Caco-2 (cell line): ENCODE data around the gene TERB1. TPM values are rescaled to one million over a fixed set of nuclear protein-coding genes. Genes with fewer than 3 reads are reported as not detected.
A peak's percentile ranks its signal among the peaks of the same experiment; 100 is the strongest.

Experiments
- BruUV-seq: library from RNA; stranded (reverse); fragments of 400-500 nt; replicated peaks from 2 replicates; lab custom pipeline; 2021; lab: Mats Ljungman, UMichigan
- CTCF ChIA-PET: fragments of 300-600 bp; sonication (Branson Sonifier 250); formaldehyde crosslinking; loops from one replicate; lab custom pipeline; 2022; ENCODE audit warnings: antibody characterized with exemption; lab: Charles Lee
- POLR2A ChIA-PET: fragments of 300-600 bp; sonication (Branson Sonifier 250); formaldehyde crosslinking; loops from one replicate; lab custom pipeline; 2022; ENCODE audit warnings: antibody characterized with exemption; lab: Charles Lee
- DNase-seq, 2 experiments: peaks; one replicate each; pipeline versions ENCODE4 v3.0.0 to v3.0.0-alpha.2; 2020 to 2022
- H3K27me3 ChIP-seq: replicated peaks from 2 replicates; pipeline ENCODE4 v1.6.0; 2011; ENCODE audit warnings: low read length; ENCODE audit not compliant: control insufficient read depth, insufficient read depth
- H3K36me3 ChIP-seq: 2 replicates; pipeline ENCODE4 v1.5.1; 2011; ENCODE audit warnings: low read length; ENCODE audit not compliant: control insufficient read depth, insufficient read depth
- H3K4me1 ChIP-seq: fragments of 250-450 bp; sonication (Bioruptor Pico); 2 replicates; pipeline ENCODE4 v1.5.1; 2020; ENCODE audit warnings: mild to moderate bottlenecking
- H3K4me3 ChIP-seq: 2 replicates; pipeline ENCODE4 v1.5.1; 2011; ENCODE audit warnings: low read depth, mild to moderate bottlenecking, control low read depth, low read length
- H3K9me3 ChIP-seq: fragments of 250-450 bp; sonication (Bioruptor Pico); 2 replicates; pipeline ENCODE4 v1.5.1; 2020; ENCODE audit warnings: mild to moderate bottlenecking, moderate library complexity
- H3K27ac Mint-ChIP-seq: one replicate; pipeline ENCODE4 v1.8.0; 2022; ENCODE audit warnings: mixed read lengths; ENCODE audit not compliant: unreplicated experiment
- H3K27me3 Mint-ChIP-seq: one replicate; pipeline ENCODE4 v1.8.0; 2022; ENCODE audit warnings: mixed read lengths; ENCODE audit not compliant: insufficient read depth, unreplicated experiment
- H3K36me3 Mint-ChIP-seq: one replicate; pipeline ENCODE4 v1.8.0; 2022; ENCODE audit warnings: mild to moderate bottlenecking, mixed read lengths; ENCODE audit not compliant: insufficient read depth, unreplicated experiment
- H3K4me1 Mint-ChIP-seq: one replicate; pipeline ENCODE4 v1.8.0; 2022; ENCODE audit warnings: low read depth, mixed read lengths; ENCODE audit not compliant: unreplicated experiment
- H3K4me3 Mint-ChIP-seq: one replicate; pipeline ENCODE4 v1.8.0; 2022; ENCODE audit warnings: mild to moderate bottlenecking, moderate library complexity, mixed read lengths; ENCODE audit not compliant: unreplicated experiment
- H3K9me3 Mint-ChIP-seq: one replicate; pipeline ENCODE4 v1.8.0; 2022; ENCODE audit warnings: mixed read lengths; ENCODE audit not compliant: unreplicated experiment
- intact Hi-C: fragments of 100-400 bp; cut with micrococcal nuclease; formaldehyde crosslinking; loops from one replicate; pipeline ENCODE4 v1.10.0; 2022; ENCODE audit not compliant: unreplicated experiment
- total RNA-seq: library from RNA; stranded (reverse); gene quantifications from 2 replicates; pipeline ENCODE4 v1.2.3, GENCODE V29; 2022
- TF ChIP-seq, protein P1 (sequence below), 2 experiments: fragments of 200-600 bp in 1 of 2; IDR thresholded peaks; 1 replicate in 1 of 2; 2 replicates in 1 of 2; pipeline versions ENCODE4 v1.5.1 to v1.8.0; 2011 to 2022; ENCODE audit warnings: antibody characterized with exemption in 1 of 2, control low read depth in 1 of 2, inconsistent platforms in 1 of 2, low read depth in 1 of 2, low read length in 1 of 2, mild to moderate bottlenecking in 1 of 2, moderate library complexity in 1 of 2; ENCODE audit not compliant: insufficient read depth in 1 of 2, severe bottlenecking in 1 of 2, unreplicated experiment in 1 of 2

Gene TERB1
- total RNA-seq, 1 experiment from 2014 or later = not detected

DNA sequence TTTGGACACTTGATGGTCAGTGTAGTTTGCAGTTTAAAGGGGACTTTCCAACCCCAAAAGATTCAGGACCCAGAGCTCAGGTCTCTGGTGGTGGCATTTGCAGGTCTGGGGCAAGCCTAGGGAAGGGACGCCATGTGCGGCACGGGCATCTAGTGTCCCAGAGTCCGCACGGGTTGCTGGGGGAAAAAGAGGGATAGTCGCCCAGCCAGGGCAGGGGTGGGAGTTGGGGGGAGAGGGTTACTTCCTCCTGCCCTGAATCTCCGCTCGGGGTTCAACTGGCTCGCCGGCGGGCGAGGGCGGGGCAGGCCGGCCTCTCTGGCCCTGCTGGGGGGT, 42.6 kb upstream of the TERB1 start:
- Histone ChIP-seq H3K4me3 (peak overlapping the region; percentile 43), H3K27me3 (no peaks in the 10 kb centered on the region; the same call in 1 of the 2 replicates), H3K9me3 (no peaks in the 10 kb centered on the region), H3K4me1 (peaks cover 23% of the 10 kb centered on the region), H3K36me3 (no peaks in the 10 kb centered on the region)
- Mint-ChIP-seq H3K27ac (no peak overlapping the region), H3K9me3 (no peaks in the 10 kb centered on the region), H3K27me3 (peaks cover 13% of the 10 kb centered on the region), H3K36me3 (no peaks in the 10 kb centered on the region), H3K4me3 (peak overlapping the region; percentile 68), H3K4me1 (peaks cover 21% of the 10 kb centered on the region)
- BruUV-seq = no TSS peak
- intact Hi-C loops = no loop called here
- CTCF ChIA-PET = interaction anchor here (1.6 to 3.4 kb wide), 2 partner anchors 13 to 24 kb away, joined by 10 to 26 read pairs; partner anchors contain the start of gene NAE1
- DNase-seq = no peak
- POLR2A ChIA-PET = no interaction called here
- TF ChIP-seq, protein P1, sequence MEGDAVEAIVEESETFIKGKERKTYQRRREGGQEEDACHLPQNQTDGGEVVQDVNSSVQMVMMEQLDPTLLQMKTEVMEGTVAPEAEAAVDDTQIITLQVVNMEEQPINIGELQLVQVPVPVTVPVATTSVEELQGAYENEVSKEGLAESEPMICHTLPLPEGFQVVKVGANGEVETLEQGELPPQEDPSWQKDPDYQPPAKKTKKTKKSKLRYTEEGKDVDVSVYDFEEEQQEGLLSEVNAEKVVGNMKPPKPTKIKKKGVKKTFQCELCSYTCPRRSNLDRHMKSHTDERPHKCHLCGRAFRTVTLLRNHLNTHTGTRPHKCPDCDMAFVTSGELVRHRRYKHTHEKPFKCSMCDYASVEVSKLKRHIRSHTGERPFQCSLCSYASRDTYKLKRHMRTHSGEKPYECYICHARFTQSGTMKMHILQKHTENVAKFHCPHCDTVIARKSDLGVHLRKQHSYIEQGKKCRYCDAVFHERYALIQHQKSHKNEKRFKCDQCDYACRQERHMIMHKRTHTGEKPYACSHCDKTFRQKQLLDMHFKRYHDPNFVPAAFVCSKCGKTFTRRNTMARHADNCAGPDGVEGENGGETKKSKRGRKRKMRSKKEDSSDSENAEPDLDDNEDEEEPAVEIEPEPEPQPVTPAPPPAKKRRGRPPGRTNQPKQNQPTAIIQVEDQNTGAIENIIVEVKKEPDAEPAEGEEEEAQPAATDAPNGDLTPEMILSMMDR (IDR thresholded peaks at IDR 0.05; ENCODE audit: insufficient read depth in 1 of 2, low read depth in 1 of 2, low read length in 1 of 2, severe bottlenecking in 1 of 2, unreplicated experiment in 1 of 2) = no peak

GRCh38 chr16:66843191-66843590, 41.8 kb upstream of the TERB1 start:
- Mint-ChIP-seq H3K36me3 (no peaks in the 10 kb centered on the region), H3K9me3 (peaks cover 7% of the 10 kb centered on the region), H3K4me1 (peaks cover 19% of the 10 kb centered on the region), H3K27ac (no peak overlapping the region), H3K27me3 (peaks cover 13% of the 10 kb centered on the region), H3K4me3 (peak overlapping the region; percentile 68)
- H3K4me3 ChIP-seq = no peak overlapping the region
- H3K4me1 ChIP-seq = peaks cover 19% of the 10 kb centered on the region
- DNase-seq = no peak
- CTCF ChIA-PET = interaction anchor here (0.6 to 3.4 kb wide), 4 partner anchors 13 to 25 kb away, joined by 3 to 26 read pairs (median 8); partner anchors contain the start of gene NAE1
- TF ChIP-seq, protein P1 (IDR thresholded peaks at IDR 0.05; ENCODE audit: insufficient read depth in 1 of 2, low read depth in 1 of 2, low read length in 1 of 2, severe bottlenecking in 1 of 2, unreplicated experiment in 1 of 2) = no peak
- POLR2A ChIA-PET = no interaction called here
- no peaks in the 10 kb centered on the region for H3K9me3 ChIP-seq
- no TSS peak for BruUV-seq
- intact Hi-C loops = no loop called here
- H3K36me3 ChIP-seq = no peaks in the 10 kb centered on the region
- no peaks in the 10 kb centered on the region; the same call in 1 of the 2 replicates for H3K27me3 ChIP-seq

DNA sequence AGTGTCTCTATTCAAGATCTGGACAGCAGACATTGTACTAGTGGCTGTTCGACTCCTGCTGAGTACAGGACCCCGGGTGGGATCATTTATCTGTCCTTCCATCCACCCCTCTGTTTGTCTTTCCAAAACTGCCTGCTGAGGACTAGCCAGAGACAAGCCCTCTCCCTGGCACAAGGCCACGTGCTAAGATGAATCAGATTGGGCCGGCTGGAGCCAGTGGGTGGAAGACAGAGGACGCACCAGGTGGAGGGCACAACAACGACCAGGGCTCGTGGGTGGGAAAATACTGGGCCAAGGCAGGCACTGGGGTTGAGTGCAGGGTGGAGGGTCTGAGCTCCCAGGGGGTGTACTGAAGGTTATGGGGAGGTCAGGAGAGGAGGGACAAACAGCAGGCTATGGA, 41.4 kb upstream of the TERB1 start:
- Histone ChIP-seq H3K4me3 (no peak overlapping the region), H3K9me3 (no peaks in the 10 kb centered on the region), H3K36me3 (no peaks in the 10 kb centered on the region), H3K27me3 (no peaks in the 10 kb centered on the region; the same call in 1 of the 2 replicates), H3K4me1 (peaks cover 14% of the 10 kb centered on the region)
- no peak overlapping the region for H3K27ac Mint-ChIP-seq
- no TSS peak for BruUV-seq
- TF ChIP-seq, protein P1 (IDR thresholded peaks at IDR 0.05; ENCODE audit: insufficient read depth in 1 of 2, low read depth in 1 of 2, low read length in 1 of 2, severe bottlenecking in 1 of 2, unreplicated experiment in 1 of 2) = no peak
- ChIA-PET POLR2A (no interaction called here), CTCF (interaction anchor here (0.6 to 3.4 kb wide), 3 partner anchors 12 to 26 kb away, joined by 3 to 26 read pairs (median 6); partner anchors contain the start of gene NAE1)
- peaks cover 10% of the 10 kb centered on the region for H3K9me3 Mint-ChIP-seq
- DNase-seq = no peak
- H3K36me3 Mint-ChIP-seq = no peaks in the 10 kb centered on the region
- intact Hi-C loops = no loop called here
- no peak overlapping the region for H3K4me3 Mint-ChIP-seq
- H3K27me3 Mint-ChIP-seq = peaks cover 13% of the 10 kb centered on the region
- H3K4me1 Mint-ChIP-seq = peaks cover 15% of the 10 kb centered on the region
